GM18505 (cell line): Measurements from ENCODE around the gene ANG.
"Not testable (repeated sequence)": the region's sequence is repeated elsewhere in the genome, so short reads cannot be mapped to it uniquely, and the experiment has no call there.

Source experiments
- ATAC-seq: cut with Tn5 transposase; IDR thresholded peaks from one replicate; pipeline ENCODE4 v1.9.1; 2021; ENCODE audit not compliant: unreplicated experiment
- POLR2A ChIP-seq: IDR thresholded peaks from 4 replicates; pipeline ENCODE4 v1.6.1; 2011; ENCODE audit warnings: borderline replicate concordance; ENCODE audit not compliant: insufficient read depth, insufficient read length; ENCODE audit errors: extremely low read depth

Gene ANG

GRCh38 chr14:20683125-20683890 lies 5.3 kb upstream of the ANG start:
- peak; percentile 20 for ATAC-seq
- no peak for TF ChIP-seq POLR2A

- TF ChIP-seq POLR2A = peak; percentile 34
- ATAC-seq = peak; percentile 30
Measured at GRCh38 chr14:20683891-20684661, 4.5 kb upstream of the ANG start, which contains the start of gene RNASE4. Gene RNASE4 (plus strand): TSS chr14:20684560. CDS start chr14:20699372, 14,812 bp downstream.

GRCh38 chr14:20684662-20685456 lies 3.7 kb upstream of the ANG start:
- no peak for TF ChIP-seq POLR2A
- no peak for ATAC-seq

- ATAC-seq = no peak
- no peak for TF ChIP-seq POLR2A
Measured at GRCh38 chr14:20686386-20687143, 2.0 kb upstream of the ANG start.

- ATAC-seq = no peak
- no peak for TF ChIP-seq POLR2A
Measured at GRCh38 chr14:20687362-20688166, 1.0 kb upstream of the ANG start.

GRCh38 chr14:20690848-20691640 lies 2.5 kb downstream of the ANG start:
- ATAC-seq = no peak
- TF ChIP-seq POLR2A = no peak

- ATAC-seq = no peak
Measured at GRCh38 chr14:20692116-20692751, 3.7 kb downstream of the ANG start.

GRCh38 chr14:20696764-20697163 lies 8.2 kb downstream of the ANG start:
- TF ChIP-seq POLR2A = no peak
- ATAC-seq = no peak

More at GRCh38 chr14:20692116-20692751, 3.7 kb downstream of the ANG start:
- no peak for TF ChIP-seq POLR2A

GRCh38 chr14:20697273-20698017 lies 8.9 kb downstream of the ANG start:
- no peak for TF ChIP-seq POLR2A
- no peak for ATAC-seq

GRCh38 chr14:20698018-20698329 lies 9.4 kb downstream of the ANG start:
- ATAC-seq = no peak
- TF ChIP-seq POLR2A = no peak

- ATAC-seq = no peak
- TF ChIP-seq POLR2A = no peak
Measured at GRCh38 chr14:20698934-20699333, 10.4 kb downstream of the ANG start.

- no peak for ATAC-seq
- no peak for TF ChIP-seq POLR2A
Measured at GRCh38 chr14:20699931-20700330, 11.4 kb downstream of the ANG start.

- not testable (repeated sequence) for ATAC-seq
Measured at GRCh38 chr14:20700965-20701364, 12.4 kb downstream of the ANG start.
